GM12872 (cell line): ENCODE results near the gene LRCH4.

Experiments used
- CTCF ChIP-seq: IDR thresholded peaks from 3 replicates; pipeline ENCODE4 v1.5.1; 2011; ENCODE audit warnings: low read depth, mild to moderate bottlenecking, low read length, moderate library complexity; ENCODE audit not compliant: insufficient read depth

Gene LRCH4

GRCh38 chr7:100567031-100567730, 18.7 kb downstream of the LRCH4 start:
- TF ChIP-seq CTCF: no peak

GRCh38 chr7:100566018-100566531, 19.9 kb downstream of the LRCH4 start:
- no peak for TF ChIP-seq CTCF

- TF ChIP-seq CTCF: no peak
Measured at GRCh38 chr7:100565133-100565571, 20.8 kb downstream of the LRCH4 start.

GRCh38 chr7:100563809-100564400, 22.0 kb downstream of the LRCH4 start:
- peak; percentile 99 for TF ChIP-seq CTCF

GRCh38 chr7:100563100-100563564, 22.8 kb downstream of the LRCH4 start:
- TF ChIP-seq CTCF: no peak

GRCh38 chr7:100562195-100563099, 23.5 kb downstream of the LRCH4 start:
- TF ChIP-seq CTCF: no peak
